Measurements from ENCODE around the gene ZNF213.
A peak's percentile ranks its signal among the peaks of the same experiment; 100 is the strongest.

Gene ZNF213

GRCh38 chr16:3188675-3188924, 53.8 kb downstream of the ZNF213 start:
- H3K9me3 ChIP-seq (ENCODE audit: low read length) = 0 out of 2 replicates have a peak, but pooled peaks cover 1% of the 10 kb centered on the region
- no peaks in the 10 kb centered on the region for H3K36me3 ChIP-seq (ENCODE audit: insufficient read depth, low read length)
- no peaks in the 10 kb centered on the region for H4K20me1 ChIP-seq (ENCODE audit: insufficient read depth, low read length)
- H3F3A ChIP-seq (ENCODE audit: insufficient read depth, low read length) = no peaks in the 10 kb centered on the region
- peak overlapping the region; percentile 62 for H3K4me3 ChIP-seq (ENCODE audit: low read depth, low read length, poor library complexity, severe bottlenecking)
- H3K27me3 ChIP-seq (ENCODE audit: insufficient read depth, low read length) = peaks cover 3% of the 10 kb centered on the region; the same call in 1 of the 2 replicates
- H3K9me2 ChIP-seq (ENCODE audit: low read depth, low read length) = no peaks in the 10 kb centered on the region
- H3K4me2 ChIP-seq (ENCODE audit: low read length) = peak overlapping the region; percentile 73
- peaks cover 24% of the 10 kb centered on the region for H3K4me1 ChIP-seq (ENCODE audit: insufficient read depth, low read length, severe bottlenecking)
- TF ChIP-seq EZH2 (IDR thresholded peaks at IDR 0.05; ENCODE audit: borderline replicate concordance, low read length) (no peak), CTCF (IDR thresholded peaks at IDR 0.05; ENCODE audit: low read length) (no peak)
- H3K79me2 ChIP-seq (ENCODE audit: insufficient read depth, low read length) = no peaks in the 10 kb centered on the region
- peak overlapping the region; percentile 48 for H3K9ac ChIP-seq (ENCODE audit: low read length)
- H3K27ac ChIP-seq (ENCODE audit: low read depth, low read length, poor library complexity, severe bottlenecking) = no peak overlapping the region
- no peak overlapping the region for H2AFZ ChIP-seq (ENCODE audit: low read length)

GRCh38 chr16:3188925-3189825, 54.3 kb downstream of the ZNF213 start:
- H3K36me3 ChIP-seq (ENCODE audit: insufficient read depth, low read length) = no peaks in the 10 kb centered on the region
- H3K9ac ChIP-seq (ENCODE audit: low read length) = peak overlapping the region; percentile 48
- no peaks in the 10 kb centered on the region for H3K9me3 ChIP-seq (ENCODE audit: low read length)
- no peaks in the 10 kb centered on the region; the same call in 1 of the 2 replicates for H3K27me3 ChIP-seq (ENCODE audit: insufficient read depth, low read length)
- no peaks in the 10 kb centered on the region for H3K9me2 ChIP-seq (ENCODE audit: low read depth, low read length)
- peak overlapping the region; percentile 19 for H3K27ac ChIP-seq (ENCODE audit: low read depth, low read length, poor library complexity, severe bottlenecking)
- TF ChIP-seq CTCF (IDR thresholded peaks at IDR 0.05; ENCODE audit: low read length) (no peak), EZH2 (IDR thresholded peaks at IDR 0.05; ENCODE audit: borderline replicate concordance, low read length) (no peak)
- no peaks in the 10 kb centered on the region for H4K20me1 ChIP-seq (ENCODE audit: insufficient read depth, low read length)
- H3K4me3 ChIP-seq (ENCODE audit: low read depth, low read length, poor library complexity, severe bottlenecking) = peak overlapping the region; percentile 62
- peaks cover 24% of the 10 kb centered on the region for H3K4me1 ChIP-seq (ENCODE audit: insufficient read depth, low read length, severe bottlenecking)
- peak overlapping the region; percentile 73 for H3K4me2 ChIP-seq (ENCODE audit: low read length)
- no peak overlapping the region for H2AFZ ChIP-seq (ENCODE audit: low read length)
- no peaks in the 10 kb centered on the region for H3K79me2 ChIP-seq (ENCODE audit: insufficient read depth, low read length)
- H3F3A ChIP-seq (ENCODE audit: insufficient read depth, low read length) = no peaks in the 10 kb centered on the region

- Histone ChIP-seq H4K20me1 (ENCODE audit: insufficient read depth, low read length) (no peaks in the 10 kb centered on the region), H3K9me2 (ENCODE audit: low read depth, low read length) (no peaks in the 10 kb centered on the region), H3K27ac (ENCODE audit: low read depth, low read length, poor library complexity, severe bottlenecking) (no peak overlapping the region), H3F3A (ENCODE audit: insufficient read depth, low read length) (no peaks in the 10 kb centered on the region), H3K4me1 (ENCODE audit: insufficient read depth, low read length, severe bottlenecking) (peaks cover 24% of the 10 kb centered on the region), H3K4me2 (ENCODE audit: low read length) (peak overlapping the region; percentile 73), H3K9ac (ENCODE audit: low read length) (no peak overlapping the region), H3K9me3 (ENCODE audit: low read length) (no peaks in the 10 kb centered on the region), H3K4me3 (ENCODE audit: low read depth, low read length, poor library complexity, severe bottlenecking) (peak overlapping the region; percentile 62), H3K36me3 (ENCODE audit: insufficient read depth, low read length) (no peaks in the 10 kb centered on the region), H3K27me3 (ENCODE audit: insufficient read depth, low read length) (no peaks in the 10 kb centered on the region), H2AFZ (ENCODE audit: low read length) (no peak overlapping the region), H3K79me2 (ENCODE audit: insufficient read depth, low read length) (no peaks in the 10 kb centered on the region)
- TF ChIP-seq CTCF (IDR thresholded peaks at IDR 0.05; ENCODE audit: low read length) (no peak), EZH2 (IDR thresholded peaks at IDR 0.05; ENCODE audit: borderline replicate concordance, low read length) (no peak)
These were observed 55.0 kb downstream of the ZNF213 start for GRCh38 chr16:3189869-3190268.

Data from OCI-LY1 (cell line).